ENCODE data around the gene SUSD4.

Gene SUSD4

DNA sequence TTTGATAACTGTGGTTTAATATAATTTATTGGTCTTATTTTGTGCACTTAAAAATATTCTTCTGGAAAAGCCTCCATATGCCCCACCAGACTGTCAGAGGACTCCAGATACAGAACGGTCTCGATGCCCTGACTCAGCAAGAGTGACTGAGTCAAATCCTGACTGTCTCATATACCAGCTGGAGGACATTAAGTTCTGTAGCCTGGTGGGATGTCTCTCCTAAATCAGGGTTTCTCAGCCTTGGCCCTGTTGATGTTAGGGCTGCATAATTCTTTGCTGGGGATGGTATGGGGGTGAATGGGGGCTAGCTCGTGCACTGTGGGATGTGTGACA, 153.2 kb downstream of the SUSD4 start:
- no peak for TF ChIP-seq ZNF274 (IDR thresholded peaks at IDR 0.05; ENCODE audit: low read depth, low read length)
- no peak overlapping the region for H3K4me3 ChIP-seq (ENCODE audit: low read length)

DNA sequence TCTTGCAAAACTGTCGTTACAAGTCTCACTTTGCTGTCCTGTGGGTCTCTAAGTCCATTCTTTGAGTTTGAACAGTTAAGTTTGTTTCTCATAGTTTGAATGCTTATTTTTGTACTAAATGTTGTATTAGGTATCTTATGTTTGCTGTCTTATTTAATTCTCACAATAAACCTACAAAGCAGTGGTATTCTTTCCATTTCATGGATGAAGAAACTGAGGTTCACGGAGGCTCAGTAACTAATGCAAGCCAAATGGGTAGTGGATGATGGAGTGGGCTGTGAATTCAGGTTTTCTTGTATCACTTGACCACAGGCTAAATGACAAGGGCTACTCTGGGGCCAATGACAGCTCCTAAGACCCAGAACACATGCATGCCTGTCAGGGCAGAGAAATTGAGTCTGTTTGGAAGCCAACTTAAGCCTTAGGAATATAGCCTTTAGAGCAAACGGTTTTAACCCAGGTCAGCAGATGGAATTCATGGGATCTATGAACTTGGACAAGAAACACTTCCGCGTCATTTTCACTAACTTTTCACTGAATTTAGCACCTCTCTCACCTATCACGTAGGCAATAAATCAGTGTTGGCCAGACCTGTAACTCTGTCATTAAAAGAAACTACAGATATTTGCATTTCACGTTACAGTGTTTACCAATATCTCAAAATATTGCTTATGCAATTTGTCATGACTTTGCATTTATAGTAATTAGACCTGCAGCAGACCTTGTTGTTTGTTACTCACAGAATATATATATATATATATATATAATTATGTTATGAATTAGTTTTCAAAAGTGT, 153.8 kb downstream of the SUSD4 start:
- TF ChIP-seq ZNF274 (IDR thresholded peaks at IDR 0.05; ENCODE audit: low read depth, low read length), result no peak
- H3K4me3 ChIP-seq (ENCODE audit: low read length), result no peak overlapping the region

DNA sequence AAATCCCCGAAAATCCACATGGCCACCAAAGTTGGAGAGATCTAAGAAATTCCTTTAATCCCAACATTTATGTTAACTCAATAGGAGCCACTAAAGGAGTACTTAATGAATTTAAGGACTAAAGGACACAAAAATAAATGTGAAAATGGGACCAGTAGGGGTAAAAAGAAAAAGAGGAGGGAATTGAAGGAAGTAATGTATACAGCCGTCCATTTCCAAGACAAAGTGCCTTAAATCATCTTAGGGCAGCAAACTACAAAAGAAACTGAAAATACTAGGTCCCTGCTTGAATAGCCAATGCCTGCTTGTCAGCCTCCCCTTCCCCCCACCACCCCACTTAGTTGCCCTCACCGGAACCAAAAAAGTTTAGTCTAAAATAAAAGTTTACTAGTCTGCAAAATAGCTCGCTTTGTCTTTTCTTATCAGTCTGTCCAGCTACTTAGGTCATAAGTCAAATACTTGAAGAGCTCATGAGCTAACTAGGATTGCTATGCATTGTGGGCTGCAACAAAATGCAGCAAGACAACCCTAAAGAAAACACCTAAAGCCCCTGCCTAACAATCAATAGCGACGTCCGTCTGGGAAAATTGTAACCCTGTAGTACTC, 154.6 kb downstream of the SUSD4 start:
- no peak overlapping the region for H3K4me3 ChIP-seq (ENCODE audit: low read length)
- TF ChIP-seq ZNF274 (IDR thresholded peaks at IDR 0.05; ENCODE audit: low read depth, low read length), result no peak

DNA sequence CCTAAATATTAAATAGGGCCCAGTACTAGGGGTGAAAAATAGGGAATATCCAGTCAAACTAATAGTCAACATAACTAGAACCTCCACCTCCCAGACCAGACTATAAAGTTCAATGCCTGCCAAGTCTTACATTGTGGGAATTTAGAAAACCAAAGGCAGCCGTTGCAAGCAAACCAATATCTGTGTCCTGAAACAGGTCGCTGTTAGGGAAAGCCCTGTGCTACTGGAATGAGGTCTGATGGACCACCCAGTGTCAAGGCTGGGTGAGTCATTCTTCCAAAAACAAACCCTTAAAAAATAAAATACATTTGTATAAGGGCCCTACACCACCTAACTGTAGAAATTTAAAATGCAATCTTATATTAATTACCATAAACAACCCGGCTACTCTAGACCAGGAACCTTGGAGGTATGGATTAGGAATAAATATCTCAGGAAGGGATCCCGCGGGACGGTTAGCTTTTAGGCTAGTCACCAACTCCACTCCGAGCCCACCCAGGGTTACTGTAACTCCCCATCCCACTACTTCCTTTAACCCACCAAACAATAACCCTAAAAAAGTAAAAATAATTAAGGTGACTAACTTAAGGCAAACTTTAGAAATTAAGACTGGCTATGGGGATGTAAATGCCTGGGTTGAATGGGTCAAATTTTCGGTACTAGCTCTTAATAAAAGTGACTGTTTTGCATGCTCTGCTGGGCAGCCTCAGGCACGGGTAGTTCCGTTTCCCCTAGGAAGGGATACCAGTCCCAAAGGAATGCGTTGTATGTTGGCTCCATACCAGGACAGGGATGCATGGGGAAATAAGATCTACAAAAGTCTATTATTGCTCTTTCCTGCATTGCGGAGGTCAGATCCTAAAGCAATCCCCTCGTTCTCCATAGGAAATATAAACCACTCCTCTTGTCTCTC, 155.6 kb downstream of the SUSD4 start:
- no peak for TF ChIP-seq ZNF274 (IDR thresholded peaks at IDR 0.05; ENCODE audit: low read depth, low read length)

DNA sequence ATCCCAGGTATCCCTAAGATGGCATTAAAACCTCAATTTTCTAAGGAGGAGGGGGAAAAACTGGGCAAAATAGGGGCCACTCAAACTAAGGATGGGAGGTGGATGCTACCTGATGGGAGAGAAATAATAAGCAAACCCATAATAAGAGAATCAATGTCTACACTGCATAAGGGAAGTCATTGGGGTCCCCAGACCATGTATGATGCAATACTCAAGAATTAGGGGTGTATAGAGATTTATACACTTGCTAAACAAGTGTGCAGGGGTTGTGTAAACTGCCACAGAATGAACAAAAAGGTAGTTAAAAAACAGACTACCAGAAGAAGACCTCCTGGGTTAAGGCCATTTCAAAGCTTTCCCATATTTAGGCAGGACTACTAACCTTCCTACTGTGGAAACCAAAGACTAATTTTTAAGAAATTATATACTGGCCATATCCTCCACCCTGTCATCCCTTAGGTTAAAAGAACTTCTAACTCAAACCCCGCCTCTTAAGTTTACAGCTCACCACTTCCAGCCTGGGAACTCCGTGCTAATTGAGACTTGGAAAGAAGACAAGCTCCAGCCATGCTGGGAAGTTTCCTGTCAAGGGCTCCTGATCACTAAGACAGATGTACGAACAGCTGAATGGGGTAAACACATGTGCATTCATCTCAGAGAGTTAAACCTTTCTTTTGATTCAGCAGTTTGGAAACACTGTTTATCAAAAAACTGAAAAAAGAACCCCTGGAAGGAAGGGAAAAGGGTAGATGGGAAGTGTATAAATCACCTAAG, 156.5 kb downstream of the SUSD4 start:
- TF ChIP-seq ZNF274 (IDR thresholded peaks at IDR 0.05; ENCODE audit: low read depth, low read length), result no peak
- no peak overlapping the region for H3K4me3 ChIP-seq (ENCODE audit: low read length)

More for the DNA sequence above, 155.6 kb downstream of the SUSD4 start:
- H3K4me3 ChIP-seq (ENCODE audit: low read length), result no peak overlapping the region

DNA sequence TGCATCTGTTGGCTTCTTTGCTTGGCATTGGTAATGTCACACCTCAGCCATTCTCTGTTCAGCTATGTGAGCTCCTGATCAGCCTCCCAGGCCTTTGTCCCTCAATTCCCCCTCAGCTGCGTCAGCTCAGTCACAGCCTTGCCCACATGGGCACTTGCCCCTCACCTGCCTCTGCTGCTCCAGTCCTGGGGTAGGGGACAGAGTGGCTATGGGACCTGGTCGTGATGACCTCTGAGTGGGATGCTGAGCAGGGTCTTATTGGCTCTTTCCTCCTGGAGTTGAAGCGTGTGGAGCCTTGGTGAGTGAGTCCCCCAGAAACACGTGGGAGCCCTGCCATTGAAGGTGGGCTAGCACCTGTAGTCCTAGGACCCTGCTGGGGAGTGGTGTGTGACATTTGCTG, 159.6 kb downstream of the SUSD4 start:
- TF ChIP-seq ZNF274 (IDR thresholded peaks at IDR 0.05; ENCODE audit: low read depth, low read length), result no peak
- H3K4me3 ChIP-seq (ENCODE audit: low read length), result no peak overlapping the region

DNA sequence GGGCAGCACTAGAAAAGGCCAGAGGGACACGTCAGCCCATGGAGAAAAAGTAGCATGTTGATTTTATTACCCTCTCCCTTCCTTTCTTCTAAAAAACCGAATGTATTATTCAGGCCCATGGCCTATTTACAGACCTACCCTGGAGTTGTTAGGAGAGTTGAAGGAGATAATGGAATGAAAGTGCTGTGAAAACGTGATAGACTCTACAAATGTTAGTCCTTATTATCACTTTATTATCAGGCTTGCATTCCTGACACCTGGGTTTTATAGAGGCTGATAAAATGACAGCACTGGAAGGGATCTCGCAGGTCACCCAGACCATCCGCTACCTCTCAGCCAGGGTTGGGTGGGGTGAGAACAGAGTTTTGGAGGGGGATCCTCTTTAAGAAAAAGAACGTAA, 160.3 kb downstream of the SUSD4 start:
- H3K4me3 ChIP-seq (ENCODE audit: low read length), result no peak overlapping the region
- no peak for TF ChIP-seq ZNF274 (IDR thresholded peaks at IDR 0.05; ENCODE audit: low read depth, low read length)

DNA sequence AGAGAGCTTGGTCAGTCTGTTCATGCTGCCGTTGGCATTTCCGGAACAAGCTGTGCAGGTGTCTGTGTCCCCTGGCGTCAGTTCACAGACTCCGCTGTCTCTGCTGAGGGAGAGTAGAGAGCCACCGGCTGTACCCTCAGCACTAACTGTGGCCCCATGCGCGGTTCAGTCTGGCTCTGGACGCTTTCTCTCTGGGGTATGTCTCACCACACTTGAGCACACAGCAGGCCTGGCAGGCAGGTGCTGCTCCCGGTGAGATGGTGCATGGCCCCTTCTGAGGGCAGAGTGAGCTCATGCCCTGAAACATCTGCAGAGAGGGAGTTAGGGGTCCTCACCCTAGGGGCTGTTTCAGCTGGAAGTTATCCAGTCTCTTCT, 161.0 kb downstream of the SUSD4 start:
- TF ChIP-seq ZNF274 (IDR thresholded peaks at IDR 0.05; ENCODE audit: low read depth, low read length), result no peak
- H3K4me3 ChIP-seq (ENCODE audit: low read length), result no peak overlapping the region

DNA sequence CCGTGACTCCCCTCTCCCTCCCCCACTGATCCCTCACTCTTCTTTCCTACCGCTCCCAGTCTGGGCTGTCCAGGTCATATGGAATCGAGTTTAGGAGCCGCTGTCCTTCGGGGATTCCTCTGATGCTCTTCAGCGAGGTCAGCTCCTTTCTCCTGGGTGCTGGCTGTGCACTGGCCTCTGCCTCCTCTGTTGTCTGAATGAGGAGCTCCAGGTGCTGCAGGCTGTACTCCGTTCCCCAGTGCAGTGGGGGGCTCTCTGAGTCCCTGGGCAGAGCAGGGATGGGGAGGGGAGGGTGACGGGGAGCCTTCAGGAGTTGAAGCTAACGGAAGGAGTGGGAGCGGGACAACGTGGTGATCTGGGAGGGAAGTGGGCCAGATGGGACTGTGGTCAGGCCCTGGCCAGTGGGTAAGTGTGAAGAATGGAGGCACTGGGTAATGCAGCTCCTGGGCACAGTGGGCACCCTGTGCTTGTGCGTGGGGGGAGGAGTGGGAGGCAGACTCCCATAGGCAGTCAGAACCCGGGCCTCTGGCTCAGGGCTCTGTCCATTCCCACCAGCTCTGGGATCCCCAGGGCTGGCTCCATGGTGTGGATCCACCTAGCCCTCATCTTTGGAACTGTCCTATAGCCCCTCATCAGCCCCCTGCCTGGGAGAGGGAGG, 161.5 kb downstream of the SUSD4 start:
- TF ChIP-seq ZNF274 (IDR thresholded peaks at IDR 0.05; ENCODE audit: low read depth, low read length), result no peak
- H3K4me3 ChIP-seq (ENCODE audit: low read length), result no peak overlapping the region

DNA sequence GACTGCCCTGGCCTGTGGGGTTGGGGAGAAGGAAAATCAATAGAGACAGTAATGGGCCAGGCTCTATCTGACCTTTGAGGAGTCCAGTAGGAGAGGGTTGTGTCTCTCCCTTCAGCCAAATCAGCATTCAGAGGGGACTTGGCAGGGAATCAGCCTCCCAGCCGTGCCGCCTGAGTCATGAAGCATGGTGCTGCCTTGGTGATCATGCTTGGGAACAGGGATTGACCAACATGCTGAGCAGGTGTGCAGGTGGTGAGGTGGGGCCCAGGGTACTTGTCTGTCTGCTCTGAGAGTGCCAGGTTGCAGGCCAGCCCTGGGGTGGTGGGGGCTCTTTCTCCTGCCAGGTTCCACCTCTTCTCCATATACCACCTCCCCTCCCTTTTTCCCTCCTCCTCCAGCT, 162.0 kb downstream of the SUSD4 start:
- no peak for TF ChIP-seq ZNF274 (IDR thresholded peaks at IDR 0.05; ENCODE audit: low read depth, low read length)
- no peak overlapping the region for H3K4me3 ChIP-seq (ENCODE audit: low read length)

DNA sequence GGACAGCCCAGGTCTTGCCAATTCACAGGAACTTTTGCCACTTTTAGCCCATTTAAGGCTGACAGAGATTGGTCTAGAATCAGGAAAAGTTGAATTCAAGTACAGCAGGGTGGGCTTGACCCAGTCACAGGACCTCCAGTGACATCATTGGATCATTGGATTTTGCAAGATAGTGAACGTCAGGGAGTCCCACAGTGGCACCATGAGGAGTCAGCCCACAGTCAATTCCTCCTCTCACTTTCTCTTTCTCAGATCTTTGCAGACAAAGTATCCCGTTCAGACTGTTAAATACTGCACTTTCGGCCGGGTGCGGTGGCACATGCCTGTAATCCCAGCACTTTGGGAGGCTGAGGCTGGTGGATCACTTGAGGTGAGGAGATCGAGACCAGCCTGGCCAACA, 163.1 kb downstream of the SUSD4 start:
- no peak overlapping the region for H3K4me3 ChIP-seq (ENCODE audit: low read length)
- TF ChIP-seq ZNF274 (IDR thresholded peaks at IDR 0.05; ENCODE audit: low read depth, low read length), result no peak

DNA sequence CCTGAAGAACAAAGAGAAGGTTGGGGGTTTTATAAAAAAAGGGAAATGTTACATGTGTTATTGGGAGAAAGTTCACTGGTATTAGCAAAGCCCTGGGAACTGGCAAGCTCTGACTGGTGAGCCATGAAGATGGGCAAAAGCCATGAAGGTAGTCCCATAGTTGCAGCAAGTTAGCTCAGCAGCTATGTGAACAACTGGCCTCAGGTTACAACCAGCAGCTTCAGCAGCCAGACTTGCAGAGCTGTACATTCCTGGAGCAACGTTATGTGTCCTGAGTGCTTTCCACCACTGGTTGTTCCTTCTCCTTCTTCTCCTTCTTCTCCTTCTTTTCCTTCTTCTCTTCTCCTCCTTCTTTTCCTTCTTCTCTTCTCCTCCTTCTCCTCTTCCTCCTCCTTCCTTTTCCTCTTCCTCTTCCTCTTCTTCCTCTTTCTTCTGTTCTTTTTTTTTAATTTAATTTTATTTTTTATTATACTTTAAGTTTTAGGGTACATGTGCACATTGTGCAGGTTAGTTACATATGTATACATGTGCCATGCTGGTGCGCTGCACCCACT, 164.8 kb downstream of the SUSD4 start:
- H3K4me3 ChIP-seq (ENCODE audit: low read length), result no peak overlapping the region
- TF ChIP-seq ZNF274 (IDR thresholded peaks at IDR 0.05; ENCODE audit: low read depth, low read length), result no peak

DNA sequence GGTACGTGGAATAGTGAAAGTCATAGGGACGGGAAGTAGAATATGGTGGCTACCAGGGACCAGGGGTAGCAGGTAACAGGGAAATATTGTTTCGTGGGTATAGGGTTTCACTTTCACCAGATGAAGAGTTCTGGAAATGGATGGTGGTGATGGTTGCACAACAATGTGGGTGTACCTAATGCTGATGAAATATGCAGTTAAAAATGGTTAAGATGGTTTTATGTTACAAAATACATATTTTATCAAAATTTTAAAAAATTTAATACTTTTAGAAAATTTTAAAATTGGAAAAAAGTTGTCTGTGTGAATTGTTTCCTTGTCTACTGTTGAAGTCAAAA, 165.4 kb downstream of the SUSD4 start:
- no peak overlapping the region for H3K4me3 ChIP-seq (ENCODE audit: low read length)
- no peak for TF ChIP-seq ZNF274 (IDR thresholded peaks at IDR 0.05; ENCODE audit: low read depth, low read length)

All from GM08714 (cell line).